ENCODE results near the gene LIX1. TPM values are rescaled to one million over a fixed set of nuclear protein-coding genes. Genes with fewer than 3 reads are reported as not detected.
A peak's percentile ranks its signal among the peaks of the same experiment; 100 is the strongest.
"Not testable (repeated sequence)": the region's sequence is repeated elsewhere in the genome, so short reads cannot be mapped to it uniquely, and the experiment has no call there.

LIX1 gene
- not detected for total RNA-seq
- long read RNA-seq = 0 reads

GRCh38 chr5:97142521-97143254 is at the start of gene LIX1:
TSS of gene LIX1 (minus strand) at chr5:97142611. CDS start at chr5:97142576, 35 bp downstream.
- intact Hi-C loops (cut with DNase I) = loop anchor here (5.0 kb wide), 2 partner anchors 100 to 275 kb away; no protein-coding TSS in a partner anchor
- DNase-seq (ENCODE audit: missing footprints) (no peak), ATAC-seq (peak; percentile 69)

GRCh38 chr5:97191893-97192292 is 49.5 kb upstream of the LIX1 start:
- intact Hi-C loops (cut with DNase I) = no loop called here
- no peak for DNase-seq (ENCODE audit: missing footprints)
- ATAC-seq = no peak

- ATAC-seq; DNase-seq (ENCODE audit: missing footprints); intact Hi-C loops (cut with DNase I): not testable (repeated sequence)
These were observed 47.1 kb upstream of the LIX1 start for GRCh38 chr5:97189523-97189922.

DNA sequence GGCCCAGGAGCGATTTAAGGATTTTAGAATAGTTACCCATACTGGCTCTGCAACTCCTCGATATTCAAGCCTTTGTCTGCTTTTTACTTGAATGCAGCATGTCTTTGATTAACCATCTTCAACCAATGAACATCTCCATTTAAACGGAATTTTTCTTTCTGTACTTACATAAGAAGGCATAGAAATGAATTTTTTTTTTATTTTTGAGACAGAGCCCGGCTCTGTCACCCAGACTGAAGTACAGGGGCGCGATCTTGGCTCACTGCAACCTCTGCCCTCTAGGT is 41.5 kb upstream of the LIX1 start:
- no peak for DNase-seq (ENCODE audit: missing footprints)
- intact Hi-C loops (cut with DNase I) = loop anchor here (5.0 kb wide), 1 partner anchor 1588 kb away; the partner anchor contains the start of gene RGMB

DNA sequence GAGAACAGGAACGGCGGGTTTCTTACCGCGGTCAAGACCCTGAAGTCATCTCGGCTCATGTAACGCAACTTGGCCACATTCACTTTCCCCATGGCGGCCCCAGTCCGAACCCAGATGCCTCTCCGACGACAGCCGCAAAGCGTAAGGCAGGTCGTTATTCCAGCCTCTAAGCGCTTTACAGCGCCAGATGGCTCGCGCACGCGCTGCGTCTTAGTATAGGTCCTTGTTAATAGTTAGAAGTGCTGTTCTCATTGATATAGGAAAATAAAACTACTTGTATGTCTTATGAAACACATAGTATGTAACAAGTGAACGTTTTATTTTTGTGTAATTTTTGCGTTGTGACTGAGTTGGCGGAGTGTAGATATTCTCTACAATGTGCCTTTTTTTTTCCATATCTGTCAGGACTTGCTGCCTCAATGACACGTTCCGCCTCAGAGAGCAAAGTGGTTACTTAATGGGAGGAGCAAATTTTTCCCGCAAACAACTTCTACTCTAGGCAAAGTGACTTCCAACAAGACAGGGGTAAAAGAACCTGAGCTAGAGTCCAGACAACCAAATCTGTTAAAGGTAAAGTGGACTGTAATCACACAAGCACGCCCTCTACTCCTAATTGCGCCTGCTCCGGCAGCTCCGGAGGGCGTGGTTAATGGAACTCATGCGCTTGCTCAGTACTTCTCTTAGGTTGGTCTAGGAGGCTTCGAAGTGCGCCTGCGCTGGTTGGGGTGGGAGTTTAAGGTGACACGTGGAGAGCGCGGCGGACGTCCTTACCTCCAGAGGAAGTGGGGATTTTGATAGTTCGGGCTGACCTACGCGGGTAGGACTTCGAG is 40.9 kb upstream of the LIX1 start, which contains the start of gene RIOK2:
RIOK2 (minus strand) TSS at position 148 of the 830 bp plus-strand sequence; CDS start at position 92, 56 bp downstream.
- DNase-seq (ENCODE audit: missing footprints) = peak; percentile 98
- ATAC-seq = peak; percentile 97
- intact Hi-C loops (cut with DNase I) = loop anchor here (5.0 kb wide), 1 partner anchor 1589 kb away; the partner anchor contains the start of gene RGMB

More for the DNA sequence above, 41.5 kb upstream of the LIX1 start:
- no peak for ATAC-seq

DNA sequence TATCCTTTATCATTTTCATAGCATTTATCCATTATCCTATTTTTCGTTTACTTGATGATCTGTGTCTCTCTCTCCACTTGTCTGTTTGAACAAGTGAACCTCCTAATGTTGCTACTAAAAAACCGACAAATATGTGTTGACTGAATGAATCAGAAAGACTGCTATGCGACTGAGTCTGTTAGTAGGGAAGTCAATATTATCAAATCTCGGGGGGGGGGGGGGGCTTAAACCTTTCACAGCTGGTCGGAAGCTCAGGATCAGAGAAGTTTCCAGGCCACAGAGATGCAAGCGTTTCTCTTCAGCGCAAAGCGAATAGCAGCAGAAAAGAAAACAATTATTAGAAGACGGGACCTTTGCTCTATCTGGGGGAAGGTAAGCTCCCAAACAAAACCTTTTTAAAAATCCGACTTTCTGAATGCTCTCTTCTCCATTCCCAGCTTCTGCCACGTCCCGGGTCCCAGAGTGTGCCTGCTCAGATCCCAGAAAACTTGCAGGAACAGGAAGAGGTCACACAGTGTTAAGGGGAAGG is 40.2 kb upstream of the LIX1 start:
- no peak for DNase-seq (ENCODE audit: missing footprints)
- ATAC-seq = no peak
- intact Hi-C loops (cut with DNase I) = loop anchor here (5.0 kb wide), 1 partner anchor 1590 kb away; the partner anchor contains the start of gene RGMB

GRCh38 chr5:97181856-97182545 is 39.6 kb upstream of the LIX1 start:
- DNase-seq (ENCODE audit: missing footprints) = no peak
- ATAC-seq = no peak
- intact Hi-C loops (cut with DNase I) = loop anchor here (5.0 kb wide), 1 partner anchor 1590 kb away; the partner anchor contains the start of gene RGMB

- ATAC-seq; intact Hi-C loops (cut with DNase I); DNase-seq (ENCODE audit: missing footprints): not testable (repeated sequence)
These were observed 37.0 kb upstream of the LIX1 start for GRCh38 chr5:97179457-97179856.

DNA sequence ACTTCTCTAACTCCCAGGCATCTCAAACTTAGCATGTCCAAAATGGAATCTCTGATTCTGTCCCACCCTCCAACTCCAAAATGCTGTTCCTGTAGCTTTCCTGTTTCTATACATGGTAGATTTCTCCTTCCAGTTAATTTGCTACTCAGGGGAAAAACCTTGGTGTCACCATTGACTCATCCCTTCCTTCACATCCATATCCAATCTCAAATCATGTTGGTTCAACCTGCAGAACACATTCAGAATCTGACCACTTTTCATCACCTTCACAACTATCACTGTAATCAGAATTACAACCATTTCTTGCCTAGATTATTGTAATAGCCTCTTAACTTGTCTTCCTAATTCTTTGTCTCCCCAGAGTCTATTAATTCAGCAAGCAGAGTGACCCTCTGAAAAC is 29.8 kb upstream of the LIX1 start:
- DNase-seq (ENCODE audit: missing footprints) = no peak
- intact Hi-C loops (cut with DNase I) = no loop called here
- ATAC-seq = no peak

- intact Hi-C loops (cut with DNase I) = no loop called here
- DNase-seq (ENCODE audit: missing footprints) (no peak), ATAC-seq (no peak)
These were observed 29.3 kb upstream of the LIX1 start for GRCh38 chr5:97171703-97172102.

GRCh38 chr5:97167435-97167834 is 25.0 kb upstream of the LIX1 start:
- ATAC-seq = no peak
- intact Hi-C loops (cut with DNase I) = loop anchor here (10.0 kb wide), 1 partner anchor 173 kb away; no protein-coding TSS in a partner anchor
- DNase-seq (ENCODE audit: missing footprints) = no peak

GRCh38 chr5:97165726-97166125 is 23.3 kb upstream of the LIX1 start:
- ATAC-seq = no peak
- intact Hi-C loops (cut with DNase I) = loop anchor here (10.0 kb wide), 1 partner anchor 171 kb away; no protein-coding TSS in a partner anchor
- DNase-seq (ENCODE audit: missing footprints) = no peak

- no peak for DNase-seq (ENCODE audit: missing footprints)
- intact Hi-C loops (cut with DNase I) = loop anchor here (5.0 to 10.0 kb wide), 4 partner anchors 118 to 553 kb away; no protein-coding TSS in a partner anchor
- ATAC-seq = no peak
These were observed 22.4 kb upstream of the LIX1 start for GRCh38 chr5:97164846-97165245.

DNA sequence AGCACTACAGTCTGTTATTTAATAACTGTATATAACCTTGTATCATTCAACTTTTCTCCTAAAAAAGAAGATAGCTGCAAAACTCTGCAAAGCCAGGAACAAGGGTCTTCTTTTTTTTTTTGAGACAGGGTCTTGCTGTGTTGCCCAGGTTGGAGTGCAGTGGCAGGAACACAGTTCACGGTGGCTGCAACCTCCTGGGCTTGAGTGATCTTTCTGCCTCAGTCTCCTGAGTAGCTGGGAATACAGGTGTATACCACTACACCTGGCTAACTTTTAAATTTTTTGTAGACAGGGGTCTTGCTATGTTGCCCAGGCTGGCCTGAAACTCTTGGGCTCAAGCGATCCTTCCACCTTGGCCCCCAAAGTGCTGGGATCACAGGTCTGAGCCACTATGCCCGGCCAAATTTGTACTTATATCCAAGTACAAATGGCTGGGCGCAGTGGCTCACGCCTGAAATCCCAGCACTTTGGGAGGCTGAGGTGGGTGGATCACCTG is 21.4 kb upstream of the LIX1 start:
- intact Hi-C loops (cut with DNase I) = loop anchor here (2.0 to 10.0 kb wide), 5 partner anchors 117 to 552 kb away; no protein-coding TSS in a partner anchor
- ATAC-seq (no peak), DNase-seq (ENCODE audit: missing footprints) (no peak)

- DNase-seq (ENCODE audit: missing footprints) (no peak), ATAC-seq (no peak)
These were observed 21.0 kb upstream of the LIX1 start for GRCh38 chr5:97163360-97163764.

DNA sequence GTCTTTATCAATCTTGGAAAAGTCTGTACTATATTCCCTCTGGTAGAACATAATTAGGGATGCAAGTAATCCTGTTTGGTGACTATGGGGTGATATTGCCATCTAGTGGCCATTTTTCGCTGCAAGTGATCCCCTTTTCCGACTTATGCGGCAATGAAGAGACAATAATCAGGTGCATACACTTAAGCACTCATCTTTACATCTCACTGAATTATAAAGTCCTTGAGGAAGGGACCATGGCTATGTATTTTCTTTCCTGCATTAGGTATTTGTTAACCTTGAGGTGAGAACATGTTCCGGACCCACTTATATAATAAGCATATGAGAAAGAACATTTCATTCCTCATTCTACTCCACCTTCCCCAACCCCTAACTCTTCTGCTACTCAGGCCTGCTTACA is 19.6 kb upstream of the LIX1 start:
- no peak for DNase-seq (ENCODE audit: missing footprints)
- peak; percentile 56 for ATAC-seq
- intact Hi-C loops (cut with DNase I) = loop anchor here (2.0 to 10.0 kb wide), 5 partner anchors 115 to 550 kb away; no protein-coding TSS in a partner anchor

More at GRCh38 chr5:97163360-97163764, 21.0 kb upstream of the LIX1 start:
- intact Hi-C loops (cut with DNase I) = loop anchor here (2.0 to 10.0 kb wide), 5 partner anchors 116 to 551 kb away; no protein-coding TSS in a partner anchor

GRCh38 chr5:97157689-97158088 is 15.3 kb upstream of the LIX1 start:
- intact Hi-C loops (cut with DNase I) = no loop called here
- DNase-seq (ENCODE audit: missing footprints) (no peak), ATAC-seq (no peak)

DNA sequence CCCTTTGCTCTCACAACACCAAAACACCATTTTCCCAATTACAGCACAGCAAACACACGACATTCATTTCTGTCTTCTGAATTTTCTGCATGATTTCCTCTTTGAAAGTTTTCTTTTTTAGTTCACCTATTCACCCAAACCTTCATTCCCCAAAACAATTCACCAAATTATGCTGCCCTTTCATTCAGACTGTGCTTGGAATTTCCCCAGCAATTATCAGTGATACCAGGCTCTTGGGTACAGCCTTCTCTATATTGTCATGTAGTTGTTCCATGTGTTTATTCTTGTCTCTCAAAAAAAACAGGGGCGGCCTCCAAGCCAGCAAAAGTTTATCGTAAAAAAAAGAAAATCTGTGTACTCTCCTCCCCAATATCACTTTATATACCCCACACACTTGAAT is 9.0 kb upstream of the LIX1 start:
- no peak for DNase-seq (ENCODE audit: missing footprints)
- intact Hi-C loops (cut with DNase I) = no loop called here

More for the DNA sequence above, 9.0 kb upstream of the LIX1 start:
- no peak for ATAC-seq

Measured in Right ventricle myocardium inferior (tissue), 1 donor.